ENCODE data around the gene TNRC18.
A peak's percentile ranks its signal among the peaks of the same experiment; 100 is the strongest.
"Not testable (repeated sequence)": the region's sequence is repeated elsewhere in the genome, so short reads cannot be mapped to it uniquely, and the experiment has no call there.

The TNRC18 gene

DNA sequence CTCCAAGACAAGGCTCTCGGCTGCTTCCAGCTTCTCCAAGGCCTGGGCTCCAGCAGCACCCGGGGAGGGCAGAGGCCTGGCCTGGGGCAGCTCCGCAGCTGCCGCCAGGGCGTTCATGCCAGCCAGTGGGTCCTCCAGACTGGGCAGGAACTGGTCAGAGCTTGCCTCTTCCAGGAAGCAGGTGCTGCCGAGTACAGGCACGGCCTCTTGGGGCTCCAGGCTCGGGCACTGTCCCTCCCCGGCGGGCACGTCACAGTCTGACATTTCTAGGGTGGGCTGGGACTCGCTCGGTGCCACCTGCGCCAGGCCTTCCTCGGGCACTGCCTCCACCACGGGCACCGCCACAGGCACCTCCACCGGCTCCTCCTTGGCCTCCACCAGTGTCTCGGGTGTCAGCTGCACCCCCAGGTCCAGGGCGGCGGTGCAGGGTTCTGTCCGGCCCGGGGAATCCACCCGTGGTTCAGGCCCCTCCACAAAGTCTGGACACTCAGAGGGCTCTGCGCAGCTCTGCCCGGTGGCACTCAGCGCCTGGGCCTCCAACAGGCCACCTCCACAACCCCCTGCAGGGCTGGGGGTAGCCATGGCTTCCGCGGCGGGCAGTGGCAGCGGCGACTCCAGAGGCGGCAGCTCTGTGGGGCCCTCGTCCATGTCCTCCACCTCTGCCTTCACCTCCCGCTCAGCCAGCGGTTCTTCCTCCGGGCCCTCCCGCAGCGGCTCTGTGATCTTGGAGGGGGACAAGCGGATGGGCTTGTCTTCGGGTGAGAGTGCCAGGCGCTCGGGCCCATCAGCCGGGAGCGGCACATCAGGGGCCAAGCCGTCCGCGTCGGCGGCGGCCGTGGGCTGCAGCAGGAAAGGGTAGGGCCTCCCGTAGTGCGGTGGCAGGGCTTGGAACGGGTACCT is 52.9 kb downstream of the TNRC18 start:
- DNase-seq, result no peak

GRCh38 chr7:5367661-5368060 is 56.0 kb downstream of the TNRC18 start:
- no peak for DNase-seq

DNA sequence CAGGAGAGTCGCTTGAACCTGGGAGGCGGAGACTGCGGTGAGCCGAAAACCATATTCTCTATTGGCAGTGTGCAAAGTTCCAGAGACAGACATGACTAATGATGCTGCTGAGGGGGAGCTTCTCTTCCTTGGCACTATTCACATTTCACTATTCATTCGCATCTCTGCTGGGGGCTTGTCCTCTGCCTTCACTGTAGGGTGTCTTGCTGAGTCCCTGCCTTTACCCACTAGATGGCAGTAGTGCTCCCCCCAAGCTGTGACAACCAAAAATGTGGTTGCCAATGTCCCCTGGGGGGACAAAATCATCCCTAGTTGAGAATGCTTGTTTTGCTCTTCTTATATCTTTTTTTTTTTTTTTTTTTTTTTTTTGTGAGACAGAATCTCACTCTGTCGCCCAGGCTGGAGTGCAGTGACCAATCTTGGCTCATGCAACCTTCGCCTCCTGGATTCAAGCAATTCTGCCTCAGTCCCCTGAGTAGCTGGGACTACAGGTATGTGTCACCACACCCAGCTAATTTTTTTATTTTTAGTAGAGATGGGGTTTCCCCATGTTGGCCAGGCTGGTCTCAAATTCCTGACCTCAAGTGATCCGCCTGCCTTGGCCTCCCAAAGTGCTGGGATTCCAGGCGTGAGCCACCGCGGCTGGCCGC is 57.5 kb downstream of the TNRC18 start:
- peak; percentile 80 for DNase-seq

DNA sequence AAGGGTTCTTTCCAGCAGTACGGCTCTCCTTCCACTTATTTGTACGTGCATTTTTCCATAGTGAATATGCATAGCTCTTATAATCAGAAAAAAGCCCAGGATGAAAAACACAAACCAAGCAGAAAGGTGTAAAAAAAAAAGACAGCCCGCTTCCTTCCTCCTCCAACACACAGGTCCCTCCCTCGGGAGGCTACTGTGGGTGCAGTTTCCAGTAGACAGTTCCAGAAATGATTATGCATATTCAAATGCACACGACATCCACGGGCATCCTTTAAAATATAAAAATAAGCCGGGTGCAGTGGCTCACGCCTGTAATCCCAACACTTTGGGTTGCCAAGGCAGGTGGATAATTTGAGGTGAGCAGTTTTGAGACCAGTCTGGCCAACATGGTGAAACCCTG is 59.9 kb downstream of the TNRC18 start:
- no peak for DNase-seq

DNA sequence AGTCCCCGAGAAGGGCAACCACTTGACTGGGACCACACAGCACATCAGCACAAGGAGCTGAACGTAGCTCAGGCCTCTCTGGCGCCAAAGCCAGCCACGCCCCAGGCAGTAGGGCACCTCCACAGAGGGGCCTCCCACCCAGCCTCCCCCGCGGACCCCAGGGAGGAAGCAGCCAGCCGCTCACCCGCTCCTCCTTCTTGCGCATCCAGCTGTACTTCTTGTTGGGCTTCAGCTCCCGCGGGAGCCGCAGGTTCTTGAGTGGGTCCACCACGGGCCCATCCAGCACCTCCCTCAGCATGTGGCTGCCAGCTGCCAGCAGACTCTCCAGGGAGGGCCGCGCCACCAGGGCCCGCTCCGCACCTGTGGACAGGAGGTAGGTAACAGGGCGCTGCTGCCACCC is 61.2 kb downstream of the TNRC18 start:
- DNase-seq, result no peak

GRCh38 chr7:5361446-5362127 is 62.0 kb downstream of the TNRC18 start:
- DNase-seq, result no peak

DNA sequence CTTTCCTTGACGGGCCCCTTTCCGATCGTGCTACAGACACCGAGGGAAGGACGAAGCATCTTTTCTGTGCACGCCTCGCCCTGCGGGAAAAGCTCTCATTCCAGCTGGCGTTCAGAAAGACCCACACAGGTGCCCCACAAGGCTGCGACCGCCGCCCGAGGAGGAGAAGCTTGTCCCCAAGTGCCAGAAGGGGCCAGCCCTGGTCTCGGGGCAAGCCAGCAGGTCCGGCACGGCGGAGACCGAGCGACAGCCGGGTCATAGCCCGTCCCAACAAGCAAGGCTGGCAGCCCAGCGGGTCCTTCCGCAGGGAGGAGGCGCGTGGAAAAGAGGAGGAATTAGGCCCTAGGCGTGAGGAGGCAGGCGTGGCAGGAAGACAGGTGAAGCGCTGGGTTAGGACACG is 62.7 kb downstream of the TNRC18 start:
- no peak for DNase-seq

- DNase-seq, result no peak
These were observed 63.2 kb downstream of the TNRC18 start for GRCh38 chr7:5360451-5360850.

DNA sequence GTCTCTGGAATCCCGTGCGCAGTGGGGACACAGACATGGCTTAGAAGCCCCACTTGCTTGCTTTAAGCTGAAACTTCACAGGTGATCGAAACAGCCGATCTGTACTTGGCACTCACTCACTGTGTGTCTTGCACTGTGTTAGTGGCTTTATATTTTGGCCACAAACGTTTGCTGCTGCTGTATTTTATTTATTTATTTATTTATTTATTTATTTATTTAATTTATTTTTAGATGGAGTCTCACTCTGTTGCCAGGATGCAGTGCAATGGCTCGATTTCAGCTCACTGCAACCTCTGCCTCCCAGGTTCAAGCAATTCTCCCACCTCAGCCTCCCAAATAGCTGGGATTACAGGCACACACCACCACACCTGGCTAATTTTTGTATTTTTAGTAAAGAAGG is 63.6 kb downstream of the TNRC18 start:
- DNase-seq, result not testable (repeated sequence)

DNA sequence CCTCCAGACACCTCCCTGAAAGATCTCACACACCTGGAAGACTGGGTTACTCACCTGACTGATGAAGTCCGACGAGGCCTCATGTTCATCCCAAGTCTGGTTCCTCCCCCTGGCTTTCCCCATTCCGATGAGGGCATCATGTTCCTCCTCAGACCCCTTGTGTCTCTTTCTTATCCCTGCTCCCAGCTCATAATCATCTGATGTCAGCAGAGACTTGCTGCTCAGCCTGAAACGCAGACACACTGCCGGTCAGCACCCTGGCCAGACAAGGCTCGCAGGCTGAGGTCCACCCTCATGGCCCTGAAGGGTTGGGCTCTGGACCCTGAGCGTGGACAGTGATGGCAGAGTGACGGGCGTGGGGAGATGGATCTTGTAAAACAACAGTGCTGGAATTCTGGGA is 64.3 kb downstream of the TNRC18 start:
- DNase-seq, result no peak

- DNase-seq, result no peak
These were observed 65.7 kb downstream of the TNRC18 start for GRCh38 chr7:5357951-5358350.

DNA sequence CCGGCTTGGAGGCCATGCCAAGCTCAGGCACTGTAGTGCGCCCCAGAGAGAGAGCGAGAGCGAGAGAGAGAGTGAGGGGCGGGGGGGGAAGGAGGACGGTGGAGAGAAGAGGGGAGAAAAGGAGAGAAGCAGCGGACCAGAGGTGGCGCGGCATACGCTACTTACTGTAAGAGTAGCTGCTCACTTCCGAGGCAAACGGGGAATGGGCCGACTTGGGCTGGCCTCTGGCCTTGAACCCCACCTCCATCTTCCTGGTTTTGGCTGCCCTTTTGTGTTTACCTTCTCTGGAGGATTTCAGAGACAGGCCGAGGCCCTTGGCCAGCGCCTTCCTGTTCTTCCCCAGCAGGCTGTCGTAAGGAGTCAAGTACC is 66.9 kb downstream of the TNRC18 start:
- DNase-seq, result no peak

- DNase-seq, result no peak
These were observed 69.0 kb downstream of the TNRC18 start for GRCh38 chr7:5354460-5355232.

- no peak for DNase-seq
These were observed 71.1 kb downstream of the TNRC18 start for GRCh38 chr7:5352440-5353010.

DNA sequence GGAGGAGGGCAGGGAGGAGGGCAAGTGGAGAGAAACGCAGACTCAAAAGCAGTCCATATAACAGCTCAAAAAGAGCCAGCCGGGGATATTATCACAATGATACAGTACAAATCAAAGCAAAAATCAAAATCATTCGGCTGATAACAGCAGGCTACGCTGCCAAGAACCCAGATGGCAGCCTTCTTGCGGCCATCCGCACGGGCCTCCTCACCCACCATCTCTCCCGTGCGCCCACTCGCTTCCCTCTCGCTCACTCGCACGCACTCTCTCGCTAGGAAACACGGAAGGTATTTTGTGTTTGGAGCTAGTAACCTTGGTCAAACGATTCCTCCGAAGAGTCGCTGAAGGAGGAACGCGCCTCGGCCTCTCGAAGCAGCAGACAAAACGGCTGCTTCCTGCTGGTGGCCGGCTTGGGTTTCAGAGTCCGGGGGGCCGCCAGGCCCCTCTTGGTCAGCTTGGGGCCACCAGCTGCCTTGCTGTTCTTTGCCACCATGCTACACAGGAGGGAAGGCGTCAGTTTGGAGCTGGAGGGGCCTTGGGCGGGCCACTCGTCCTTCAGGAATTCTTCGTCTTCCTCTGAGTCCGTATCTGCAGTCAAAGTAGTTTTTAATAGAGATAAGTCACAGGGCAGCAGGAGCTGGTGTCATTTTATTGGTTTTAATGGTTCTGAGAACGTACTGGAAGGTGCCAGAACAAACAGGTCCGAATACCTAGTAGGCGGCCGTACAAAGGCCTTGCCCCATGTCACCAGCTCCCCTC is 71.9 kb downstream of the TNRC18 start:
- DNase-seq, result no peak

DNA sequence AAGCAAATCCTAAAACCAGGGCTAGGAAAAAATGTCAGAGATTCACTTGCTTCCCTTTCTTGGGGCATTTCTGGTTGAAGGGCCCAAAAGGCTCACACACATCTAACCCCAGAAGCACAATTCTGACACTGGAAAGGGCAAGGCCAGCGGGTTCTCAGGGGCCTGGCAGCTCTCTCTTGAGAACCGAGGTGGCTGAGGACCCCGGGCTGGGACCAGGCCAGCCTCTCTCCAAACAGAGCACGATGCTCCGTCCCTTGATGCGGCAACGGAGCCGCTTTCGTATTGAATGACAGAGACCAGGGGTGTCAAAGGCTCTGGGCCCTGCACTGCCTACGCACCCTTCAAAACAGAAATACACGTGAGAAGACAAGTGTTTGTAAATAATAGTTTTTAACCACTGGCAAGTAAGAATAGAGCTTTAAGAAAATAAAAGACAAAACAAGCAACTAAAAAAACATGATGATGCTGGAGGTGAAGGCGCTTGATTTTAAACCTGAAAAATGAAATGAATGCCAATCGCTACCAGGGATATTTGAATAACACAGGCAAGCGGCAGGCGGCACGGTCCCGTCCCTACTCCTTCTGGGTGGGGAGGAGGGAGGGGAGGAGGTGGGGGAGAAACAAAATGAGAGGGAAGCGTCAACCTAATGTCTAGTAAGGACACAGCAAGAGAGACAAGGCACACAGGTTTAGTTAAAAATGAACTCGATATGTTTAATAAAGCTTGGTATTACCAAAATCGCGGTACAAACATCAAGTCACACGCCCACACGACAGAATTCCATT is 72.8 kb downstream of the TNRC18 start:
- no peak for DNase-seq

DNA sequence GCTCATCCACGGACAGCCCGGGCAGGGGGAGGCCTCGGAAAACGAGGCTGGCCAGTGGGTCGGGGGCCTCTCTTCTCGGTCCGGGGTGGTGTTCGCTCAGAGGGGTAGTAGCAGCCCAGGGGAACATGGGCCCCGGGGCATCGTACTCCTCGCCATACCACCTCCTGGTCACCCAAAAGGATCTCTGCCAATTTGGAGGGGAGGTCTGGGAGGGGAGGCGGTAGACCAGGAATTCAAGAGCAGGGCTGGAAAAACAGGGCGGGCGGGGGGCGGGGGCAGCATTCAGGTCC is 73.5 kb downstream of the TNRC18 start:
- DNase-seq, result no peak

- DNase-seq, result no peak
These were observed 74.0 kb downstream of the TNRC18 start for GRCh38 chr7:5349437-5350173.

DNA sequence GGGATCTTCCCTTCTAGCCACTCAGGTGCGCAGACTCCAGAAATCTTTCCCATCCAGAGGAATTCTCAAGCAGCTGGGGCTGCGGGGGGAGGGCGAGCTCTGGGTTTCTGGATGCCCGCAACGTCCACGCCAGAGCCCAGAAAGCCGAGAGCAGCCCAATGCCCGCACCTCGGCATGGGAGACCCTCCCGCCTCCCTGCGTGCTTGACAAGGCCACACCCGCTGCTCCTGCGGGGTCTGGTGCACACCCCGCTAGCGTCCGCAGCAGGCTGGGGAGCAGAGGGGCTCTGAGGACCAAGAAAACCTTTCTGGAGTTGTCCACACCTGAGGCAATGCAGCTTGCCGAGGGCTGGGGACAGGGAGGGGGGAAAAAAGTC is 74.6 kb downstream of the TNRC18 start:
- DNase-seq, result no peak

DNA sequence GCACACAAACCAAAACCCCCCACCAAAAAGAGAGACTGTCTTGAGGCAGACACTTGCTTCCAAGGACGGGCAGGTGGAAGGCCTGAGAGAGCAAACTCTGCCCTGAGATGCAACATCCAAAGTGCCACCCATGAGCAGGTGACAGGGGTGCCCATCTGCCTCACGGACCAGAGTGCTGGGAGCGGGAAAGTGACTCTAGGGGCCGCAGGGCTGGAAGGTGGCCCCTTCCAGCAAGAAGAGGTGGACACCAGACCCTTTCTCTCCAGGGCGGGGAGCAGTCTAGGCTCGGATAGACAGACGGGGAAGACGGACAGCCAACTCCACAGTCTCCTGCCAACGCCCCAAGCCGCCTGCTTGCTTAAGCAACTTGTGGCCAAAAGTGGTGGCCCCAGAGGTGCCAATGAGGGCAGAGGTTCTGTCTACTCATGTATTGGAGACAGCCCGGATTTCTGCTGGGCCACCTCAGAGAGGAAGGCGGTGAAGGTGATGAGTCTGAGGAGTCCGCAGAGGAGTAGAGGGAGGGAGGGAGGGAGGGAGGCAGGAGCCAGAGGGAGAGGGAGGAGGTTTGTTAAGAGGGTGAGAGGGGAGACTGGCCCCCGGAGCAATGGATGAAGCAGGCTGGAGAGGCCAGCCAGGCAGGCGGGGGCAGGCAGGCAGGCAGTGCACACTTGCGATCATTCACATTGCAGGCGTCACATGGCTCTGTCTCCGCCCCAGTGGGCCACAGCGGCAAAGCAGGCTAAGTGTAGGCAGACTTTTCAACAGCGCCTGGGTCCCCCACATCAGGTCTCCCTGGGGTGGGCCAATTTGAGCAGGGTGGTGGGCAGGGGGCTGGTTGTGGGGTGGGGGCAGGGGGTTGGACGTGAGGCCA is 75.3 kb downstream of the TNRC18 start:
- DNase-seq, result no peak
